Measurements from ENCODE around the gene HHIPL1. TPM values are rescaled to one million over a fixed set of nuclear protein-coding genes. Genes with fewer than 3 reads are reported as not detected.
A peak's percentile ranks its signal among the peaks of the same experiment; 100 is the strongest.

HHIPL1 gene
- total RNA-seq, 2 donors from 2014 or later, result 3.0 to 3.4 TPM

- H3K9me3 ChIP-seq (ENCODE audit: control insufficient read depth, low read length), result no peaks in the 10 kb centered on the region
- 96 to 97% methylated on average over 7 to 11 of the region's 11 CpGs for WGBS, 2 experiments (ENCODE audit: insufficient coverage in 1 of 2, insufficient read length in 1 of 2)
- no peak overlapping the region for H3K4me3 Mint-ChIP-seq
Observed at GRCh38 chr14:99689266-99690236, 44.6 kb downstream of the HHIPL1 start.

GRCh38 chr14:99690636-99691035 is 45.7 kb downstream of the HHIPL1 start:
- H3K4me1 ChIP-seq (ENCODE audit: control insufficient read depth, insufficient read depth, low read length), result no peaks in the 10 kb centered on the region
- no peaks in the 10 kb centered on the region for H3K9me3 ChIP-seq (ENCODE audit: control insufficient read depth, low read length)
- 90 to 92% methylated on average over 2 to 5 of the region's 5 CpGs for WGBS, 2 experiments (ENCODE audit: insufficient coverage in 1 of 2, insufficient read length in 1 of 2)
- no peak overlapping the region for H3K4me3 ChIP-seq (ENCODE audit: low read length)
- H3K36me3 ChIP-seq (ENCODE audit: control insufficient read depth, insufficient read depth, low read length), result no peaks in the 10 kb centered on the region
- no peak overlapping the region for H3K9ac ChIP-seq (ENCODE audit: extremely low read depth, low read length, poor library complexity, severe bottlenecking)
- DNase-seq, result peak; percentile 13
- no peak overlapping the region for H3K27ac ChIP-seq (ENCODE audit: low read depth, low read length)
- H3K9me3 Mint-ChIP-seq, result no peaks in the 10 kb centered on the region
- H3K36me3 Mint-ChIP-seq (ENCODE audit: low read depth), result no peaks in the 10 kb centered on the region
- no peak for TF ChIP-seq CTCF (conservative IDR thresholded peaks at IDR 0.05)
- H3K27ac Mint-ChIP-seq, result no peak overlapping the region
- peaks cover 16% of the 10 kb centered on the region for H3K27me3 Mint-ChIP-seq (ENCODE audit: insufficient read depth)
- no peak overlapping the region for H3K4me3 Mint-ChIP-seq
- H3K4me1 Mint-ChIP-seq, result peaks cover 10% of the 10 kb centered on the region
- peaks cover 18% of the 10 kb centered on the region for H3K27me3 ChIP-seq (ENCODE audit: control insufficient read depth, insufficient read depth, low read length, poor library complexity, severe bottlenecking)

More at GRCh38 chr14:99689266-99690236, 44.6 kb downstream of the HHIPL1 start:
- Mint-ChIP-seq H3K36me3 (ENCODE audit: low read depth) (no peaks in the 10 kb centered on the region), H3K27me3 (ENCODE audit: insufficient read depth) (peaks cover 22% of the 10 kb centered on the region), H3K9me3 (no peaks in the 10 kb centered on the region), H3K4me1 (peaks cover 10% of the 10 kb centered on the region), H3K27ac (no peak overlapping the region)
- DNase-seq, result peak; percentile 31
- H3K4me3 ChIP-seq (ENCODE audit: low read length), result no peak overlapping the region
- H3K27me3 ChIP-seq (ENCODE audit: control insufficient read depth, insufficient read depth, low read length, poor library complexity, severe bottlenecking), result peaks cover 22% of the 10 kb centered on the region
- no peak for TF ChIP-seq CTCF (conservative IDR thresholded peaks at IDR 0.05)
- H3K9ac ChIP-seq (ENCODE audit: extremely low read depth, low read length, poor library complexity, severe bottlenecking), result no peak overlapping the region
- no peak overlapping the region for H3K27ac ChIP-seq (ENCODE audit: low read depth, low read length)
- no peaks in the 10 kb centered on the region for H3K36me3 ChIP-seq (ENCODE audit: control insufficient read depth, insufficient read depth, low read length)
- H3K4me1 ChIP-seq (ENCODE audit: control insufficient read depth, insufficient read depth, low read length), result peaks cover 2% of the 10 kb centered on the region

GRCh38 chr14:99691111-99691885 is 46.4 kb downstream of the HHIPL1 start:
- peak; percentile 19 for DNase-seq
- H3K9me3 ChIP-seq (ENCODE audit: control insufficient read depth, low read length), result no peaks in the 10 kb centered on the region
- H3K9ac ChIP-seq (ENCODE audit: extremely low read depth, low read length, poor library complexity, severe bottlenecking), result no peak overlapping the region
- H3K27ac Mint-ChIP-seq, result no peak overlapping the region
- peaks cover 13% of the 10 kb centered on the region for H3K27me3 Mint-ChIP-seq (ENCODE audit: insufficient read depth)
- H3K4me3 ChIP-seq (ENCODE audit: low read length), result no peak overlapping the region
- H3K4me3 Mint-ChIP-seq, result no peak overlapping the region
- no peaks in the 10 kb centered on the region for H3K9me3 Mint-ChIP-seq
- no peaks in the 10 kb centered on the region for H3K36me3 ChIP-seq (ENCODE audit: control insufficient read depth, insufficient read depth, low read length)
- H3K27ac ChIP-seq (ENCODE audit: low read depth, low read length), result no peak overlapping the region
- H3K4me1 ChIP-seq (ENCODE audit: control insufficient read depth, insufficient read depth, low read length), result no peaks in the 10 kb centered on the region
- peaks cover 10% of the 10 kb centered on the region for H3K4me1 Mint-ChIP-seq
- no peaks in the 10 kb centered on the region for H3K36me3 Mint-ChIP-seq (ENCODE audit: low read depth)
- peaks cover 12% of the 10 kb centered on the region for H3K27me3 ChIP-seq (ENCODE audit: control insufficient read depth, insufficient read depth, low read length, poor library complexity, severe bottlenecking)
- no peak for TF ChIP-seq CTCF (conservative IDR thresholded peaks at IDR 0.05)
- 95 to 100% methylated on average over 11 to 13 of the region's 13 CpGs for WGBS, 2 experiments (ENCODE audit: insufficient coverage in 1 of 2, insufficient read length in 1 of 2)
